Body of pancreas (tissue), 4 donors: ENCODE measurements around the gene TMEM132C. TPM values are rescaled to one million over a fixed set of nuclear protein-coding genes. Genes with fewer than 3 reads are reported as not detected.

Source experiments
- ATAC-seq: fragments of 150-250 bp; one replicate; pipeline ENCODE4 v1.9.1; 2016
- DNase-seq, 4 donors: peaks; one replicate each; pipeline ENCODE4 v3.0.0-alpha.2; 2019
- H3K27ac ChIP-seq, 4 donors: fragments of 200-600 bp; sonication (generic); 1 replicate in 3 of 4; 2 replicates in 1 of 4; pipeline versions ENCODE4 v1.5.1 to v1.6.1; 2016 to 2019; ENCODE audit warnings: mild to moderate bottlenecking in 1 of 4, mixed read lengths in 1 of 4, moderate library complexity in 1 of 4
- H3K27me3 ChIP-seq, 2 donors: fragments of 200-600 bp; sonication (generic); one replicate each; pipeline ENCODE4 v1.6.0; 2016; ENCODE audit warnings: mild to moderate bottlenecking in 1 of 2
- H3K36me3 ChIP-seq, 2 donors: fragments of 200-600 bp; sonication (generic); replicated peaks in 1 of 2; 2 replicates each; pipeline ENCODE4 v1.5.1; 2016; ENCODE audit warnings: low read depth in 2 of 2; ENCODE audit not compliant: insufficient read depth in 1 of 2
- H3K4me1 ChIP-seq: fragments of 200-600 bp; sonication (generic); one replicate; pipeline ENCODE4 v1.6.0; 2016
- H3K4me3 ChIP-seq, 2 donors: fragments of 200-600 bp; sonication (generic); 1 replicate in 1 of 2; 2 replicates in 1 of 2; pipeline ENCODE4 v1.5.1; 2016 to 2019
- H3K9me3 ChIP-seq, 3 donors: fragments of 200-600 bp; sonication (generic); 1 replicate in 2 of 3; 2 replicates in 1 of 3; pipeline ENCODE4 v1.5.1; 2016
- CTCF ChIP-seq, 7 experiments: fragments of 450-650 bp in 4 of 7; fragments of 200-600 bp in 3 of 7; sonication (generic) in 3 of 7; IDR thresholded peaks; one replicate each; pipeline ENCODE4 v1.5.1; 2016 to 2019; ENCODE audit warnings: antibody characterized with exemption in 7 of 7
- POLR2A ChIP-seq, 3 donors: fragments of 450-650 bp; IDR thresholded peaks; one replicate each; pipeline ENCODE4 v1.6.1; 2016; ENCODE audit warnings: antibody characterized with exemption in 3 of 3, mild to moderate bottlenecking in 2 of 3
- WGBS, 2 donors: methylation state at CpG; one replicate each; pipeline ENCODE4 v1.1.5; 2017; 5-methylcytosine and 5-hydroxymethylcytosine counted together
- intact Hi-C: fragments of 100-400 bp; cut with DNase I; formaldehyde crosslinking; loops from one replicate; pipeline ENCODE4 v1.15.1; 2023
- total RNA-seq, 2 donors: library from RNA; depleted of rRNA; stranded (reverse); fragments of >200 nt; gene quantifications; one replicate each; pipeline ENCODE4 v1.1.0, GENCODE V29; 2016

Gene TMEM132C
- total RNA-seq, 2 donors from 2014 or later = 4.4 to 8.2 TPM

GRCh38 chr12:128507470-128507869 is 240.5 kb downstream of the TMEM132C start:
- Histone ChIP-seq H3K36me3 (no peaks in the 10 kb centered on the region), H3K27ac (no peak overlapping the region), H3K9me3 (peaks cover 0 to 10% (median 0%) of the 10 kb centered on the region in 3 donors), H3K4me3 (no peak overlapping the region), H3K4me1 (no peaks in the 10 kb centered on the region), H3K27me3 (no peaks in the 10 kb centered on the region)
- intact Hi-C loops = no loop called here
- no peak for DNase-seq
- TF ChIP-seq POLR2A (IDR thresholded peaks at IDR 0.05) = no peak
- TF ChIP-seq CTCF (IDR thresholded peaks at IDR 0.05) = no peak
- no peak for ATAC-seq
- 54 to 75% methylated on average over 7 of the region's 7 CpGs for WGBS, 2 donors

DNA sequence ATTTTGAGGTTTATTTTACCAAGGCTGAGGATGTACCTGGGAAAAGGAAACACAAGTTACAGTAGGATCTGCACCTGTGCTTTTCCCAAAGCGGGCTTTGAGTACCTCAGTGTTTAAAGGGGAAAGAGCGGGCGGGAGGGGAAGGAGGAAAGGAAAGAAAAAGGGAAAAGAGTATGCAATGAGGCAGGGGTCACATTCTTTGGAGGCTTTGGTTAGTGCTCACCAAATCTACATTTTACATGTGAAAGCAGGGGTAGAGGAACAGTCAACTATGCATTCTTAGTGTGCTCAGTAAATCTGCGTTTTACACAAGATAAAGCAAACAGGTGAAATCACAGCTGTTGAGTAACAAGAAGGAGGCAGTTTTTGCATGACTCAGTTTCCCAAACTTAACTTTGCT is 242.2 kb downstream of the TMEM132C start:
- 58 to 59% methylated on average over 4 of the region's 4 CpGs for WGBS, 2 donors
- no peak for DNase-seq
- ATAC-seq = no peak

DNA sequence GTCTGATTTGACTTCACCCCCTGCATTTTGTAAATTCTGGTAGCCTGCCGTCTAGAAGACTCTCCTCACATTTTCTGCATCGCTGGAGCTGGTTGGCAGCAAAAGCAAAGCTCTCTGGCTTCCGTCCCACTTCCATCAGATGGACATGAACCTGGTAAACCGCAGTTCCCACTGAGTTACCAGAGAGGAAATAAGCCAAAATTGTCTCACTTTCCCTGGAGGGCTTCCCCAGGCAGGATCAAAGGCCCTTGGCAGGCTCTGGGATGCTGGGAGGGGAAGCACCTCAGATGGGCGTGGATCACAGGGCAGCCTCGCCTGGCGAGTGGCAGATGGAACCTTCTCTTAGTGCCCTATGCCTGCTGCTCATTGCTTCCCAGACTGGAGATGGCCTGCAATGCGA is 243.5 kb downstream of the TMEM132C start:
- ATAC-seq (no peak), DNase-seq (peak in 2 of 4 donors; percentile 19 to 33)
- H3K9me3 ChIP-seq = peaks cover 0 to 5% (median 0%) of the 10 kb centered on the region in 3 donors
- H3K4me3 ChIP-seq = no peak overlapping the region
- whole genome bisulfite sequencing, 2 donors = 58 to 74% methylated on average over 8 of the region's 8 CpGs
- no peak overlapping the region for H3K27ac ChIP-seq
- no peaks in the 10 kb centered on the region for H3K4me1 ChIP-seq
- no peaks in the 10 kb centered on the region for H3K36me3 ChIP-seq
- H3K27me3 ChIP-seq = no peaks in the 10 kb centered on the region
- TF ChIP-seq CTCF (IDR thresholded peaks at IDR 0.05) (no peak), POLR2A (IDR thresholded peaks at IDR 0.05) (no peak)
- intact Hi-C loops = no loop called here

More for the DNA sequence above, 242.2 kb downstream of the TMEM132C start:
- Histone ChIP-seq H3K27ac (no peak overlapping the region), H3K4me1 (no peaks in the 10 kb centered on the region), H3K36me3 (no peaks in the 10 kb centered on the region), H3K27me3 (no peaks in the 10 kb centered on the region), H3K4me3 (no peak overlapping the region), H3K9me3 (peaks cover 0 to 10% (median 0%) of the 10 kb centered on the region in 3 donors)
- intact Hi-C loops = no loop called here
- no peak for TF ChIP-seq POLR2A (IDR thresholded peaks at IDR 0.05)

GRCh38 chr12:128513331-128513730 is 246.4 kb downstream of the TMEM132C start:
- no peak for DNase-seq
- WGBS, 2 donors = 42 to 67% methylated on average over 6 of the region's 6 CpGs
- H3K9me3 ChIP-seq = peaks cover 0 to 5% (median 0%) of the 10 kb centered on the region in 3 donors
- H3K27me3 ChIP-seq = no peaks in the 10 kb centered on the region
- no peak for ATAC-seq
- no peak for TF ChIP-seq CTCF (IDR thresholded peaks at IDR 0.05)
- no peak for TF ChIP-seq POLR2A (IDR thresholded peaks at IDR 0.05)
- H3K27ac ChIP-seq = no peak overlapping the region
- intact Hi-C loops = no loop called here
- no peaks in the 10 kb centered on the region for H3K36me3 ChIP-seq
- no peaks in the 10 kb centered on the region for H3K4me1 ChIP-seq
- H3K4me3 ChIP-seq = no peak overlapping the region

GRCh38 chr12:128513831-128514230 is 246.9 kb downstream of the TMEM132C start:
- DNase-seq = no peak
- Histone ChIP-seq H3K27ac (no peak overlapping the region), H3K36me3 (no peaks in the 10 kb centered on the region), H3K4me3 (no peak overlapping the region), H3K9me3 (peaks cover 0 to 5% (median 0%) of the 10 kb centered on the region in 3 donors), H3K4me1 (no peaks in the 10 kb centered on the region), H3K27me3 (no peaks in the 10 kb centered on the region)
- intact Hi-C loops = no loop called here
- WGBS, 2 donors = 53 to 57% methylated on average over 3 to 6 of the region's 6 CpGs
- ATAC-seq = no peak
- TF ChIP-seq CTCF (IDR thresholded peaks at IDR 0.05) (no peak), POLR2A (IDR thresholded peaks at IDR 0.05) (no peak)
